HepG2 (cell line): ENCODE data around the gene BEAN1. TPM values are rescaled to one million over a fixed set of nuclear protein-coding genes. Genes with fewer than 3 reads are reported as not detected.

ENCODE experiments used
- BHLHE40 ChIP-seq: IDR thresholded peaks from 2 replicates; pipeline ENCODE4 v1.6.1; 2011; ENCODE audit warnings: low read length, improper control_type of control experiment
- HNF4G ChIP-seq, 2 experiments: sonication (generic) in 1 of 2; formaldehyde crosslinking in 1 of 2; IDR thresholded peaks; 2 replicates each; pipeline versions ENCODE4 v1.4.0 to v1.6.1; 2011 to 2020; ENCODE audit warnings: borderline replicate concordance in 2 of 2, low read depth in 2 of 2, mild to moderate bottlenecking in 2 of 2, low read length in 1 of 2, missing genetic modification reagents in 1 of 2, moderate library complexity in 1 of 2
- KLF12 ChIP-seq: sonication (generic); formaldehyde crosslinking; IDR thresholded peaks from 2 replicates; pipeline ENCODE4 v1.4.0; 2020; ENCODE audit warnings: missing genetic modification reagents, borderline replicate concordance
- MAFF ChIP-seq: IDR thresholded peaks from 2 replicates; pipeline ENCODE4 v1.6.1; 2011; ENCODE audit warnings: low read depth, low read length, improper control_type of control experiment
- MXI1 ChIP-seq: IDR thresholded peaks from 3 replicates; pipeline ENCODE4 v1.6.1; 2012; ENCODE audit warnings: low read depth, low read length, inconsistent platforms, borderline replicate concordance
- NFKB2 ChIP-seq: sonication (generic); formaldehyde crosslinking; IDR thresholded peaks from 2 replicates; pipeline ENCODE4 v1.4.0; 2020; ENCODE audit warnings: missing genetic modification reagents, borderline replicate concordance
- SAP130 ChIP-seq: IDR thresholded peaks from 2 replicates; pipeline ENCODE4 v1.6.1; 2016; ENCODE audit warnings: low read depth
- SNAPC2 ChIP-seq: sonication (generic); formaldehyde crosslinking; IDR thresholded peaks from 2 replicates; pipeline ENCODE4 v1.8.1; 2022; ENCODE audit warnings: mild to moderate bottlenecking, missing genetic modification reagents
- ZHX1 ChIP-seq: sonication (generic); formaldehyde crosslinking; IDR thresholded peaks from 2 replicates; pipeline ENCODE4 v1.8.1; 2022; ENCODE audit warnings: low read depth, mild to moderate bottlenecking, missing genetic modification reagents
- ZNF18 ChIP-seq: sonication (generic); formaldehyde crosslinking; IDR thresholded peaks from 2 replicates; pipeline ENCODE4 v1.8.0; 2022; ENCODE audit warnings: mild to moderate bottlenecking, missing genetic modification reagents; ENCODE audit not compliant: insufficient replicate concordance
- ZNF318 ChIP-seq: sonication (generic); formaldehyde crosslinking; IDR thresholded peaks from 2 replicates; pipeline ENCODE4 v1.4.0; 2020; ENCODE audit warnings: mild to moderate bottlenecking, missing genetic modification reagents
- ZNF780A ChIP-seq: sonication (generic); formaldehyde crosslinking; IDR thresholded peaks from 2 replicates; pipeline ENCODE4 v1.8.0; 2022; ENCODE audit warnings: mild to moderate bottlenecking, missing genetic modification reagents, moderate library complexity
- polyA plus RNA-seq, 8 experiments: library from polyadenylated mRNA; depleted of rRNA in 3 of 8; stranded (reverse) in 7 of 8; unstranded in 1 of 8; fragments of >200 nt; fragmentation: Illumina TruSeq in 4 of 8; extraction: Trizol in 4 of 8; gene quantifications; 2 replicates each; pipeline versions ENCODE4 v1.2.1 to v1.2.3, GENCODE V29; 2011 to 2016; ENCODE audit warnings: low read depth in 4 of 8, missing spikeins in 1 of 8, mixed read lengths in 1 of 8; ENCODE audit not compliant: insufficient read depth in 1 of 8
- total RNA-seq, 5 experiments: library from RNA; depleted of rRNA; stranded (reverse); fragments of >200 nt; fragmentation: Illumina TruSeq; extraction: Trizol; gene quantifications; 2 replicates each; pipeline ENCODE4 v1.2.3, GENCODE V29; 2016; ENCODE audit warnings: low read depth in 1 of 5

Gene BEAN1
- total and polyA plus RNA-seq, 2 of the 13 experiments (the other 11 are each of a cell fraction or from before 2014, with no cell fraction given), result 0.53 to 1.4 TPM

GRCh38 chr16:66516808-66517585 is 89.9 kb downstream of the BEAN1 start (continued):
- TF ChIP-seq ZNF318, result no peak; the same call in 1 of the 2 replicates
- TF ChIP-seq ZNF780A, result no peak
- peak; percentile 90 for TF ChIP-seq NFKB2 (CRISPR knock-in tag)
- peak; percentile 80; the same call in 1 of the 2 replicates for TF ChIP-seq KLF12 (CRISPR knock-in tag)
- TF ChIP-seq MAFF, result peak; percentile 26; the same call in 1 of the 2 replicates
- TF ChIP-seq ZNF18 (CRISPR knock-in tag), result no peak
- peak; percentile 77; the same call in 1 of the 2 replicates for TF ChIP-seq SNAPC2 (CRISPR knock-in tag)
- TF ChIP-seq HNF4G (IDR thresholded peaks at IDR 0.05; ENCODE audit: borderline replicate concordance, low read depth, low read length), result peak; percentile 57; the same call in 1 of the 2 replicates
- TF ChIP-seq HNF4G (CRISPR knock-in tag; IDR thresholded peaks at IDR 0.05; ENCODE audit: borderline replicate concordance, low read depth), result peak; percentile 71; the same call in 1 of the 2 replicates
- peak; percentile 99; the same call in 2 of the 3 replicates for TF ChIP-seq MXI1
- no peak for TF ChIP-seq ZHX1 (CRISPR knock-in tag)
- TF ChIP-seq SAP130 (CRISPR knock-in tag), result peak; percentile 100
- TF ChIP-seq BHLHE40, result 0 out of 2 replicates have a peak, but pooled peaks have one; percentile 0
